ENCODE results near the gene AKNA. TPM values are rescaled to one million over a fixed set of nuclear protein-coding genes. Genes with fewer than 3 reads are reported as not detected.

Gene AKNA
- total and polyA plus RNA-seq, 2 of the 8 experiments (the other 6 are each of a cell fraction or from before 2014, with no cell fraction given) = 21.0 to 27.4 TPM

DNA sequence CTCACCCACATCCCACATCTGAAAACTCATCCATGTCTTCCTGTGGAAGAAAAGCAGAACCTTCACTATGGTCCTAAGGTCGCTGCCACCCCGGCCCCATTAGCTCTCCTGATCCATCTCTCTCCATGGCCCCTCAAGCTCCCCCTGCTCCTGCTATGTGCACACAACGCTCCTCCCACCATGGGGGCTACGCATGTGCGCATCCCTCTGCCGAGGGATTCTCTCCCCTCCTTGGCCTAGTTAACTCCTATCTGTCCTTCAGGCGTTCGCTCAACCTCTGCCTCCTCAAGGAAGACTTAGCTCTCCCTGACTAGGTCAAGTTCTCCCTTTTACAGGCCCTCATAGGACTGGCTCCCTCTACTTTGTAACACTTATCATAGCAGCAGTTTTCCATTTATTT, 9.8 kb downstream of the AKNA start (continued):
- TF ChIP-seq CHD7 (IDR thresholded peaks at IDR 0.05; ENCODE audit: insufficient replicate concordance, low read length) = no peak
- no peak for TF ChIP-seq CBX5 (IDR thresholded peaks at IDR 0.05; ENCODE audit: low read depth, low read length)
- no peak for TF ChIP-seq POLR2A (IDR thresholded peaks at IDR 0.05; ENCODE audit: control extremely low read depth in 1 of 2, low read depth in 2 of 2, low read length in 2 of 2)
- TF ChIP-seq BACH1 (IDR thresholded peaks at IDR 0.05; ENCODE audit: low read length) = no peak
- no peak for TF ChIP-seq ATF3 (IDR thresholded peaks at IDR 0.05; ENCODE audit: insufficient read depth, low read depth, low read length)
- TF ChIP-seq CTBP2 (IDR thresholded peaks at IDR 0.05; ENCODE audit: borderline replicate concordance, insufficient read depth, insufficient read length, low read length) = no peak
- TF ChIP-seq TCF12 (IDR thresholded peaks at IDR 0.05; ENCODE audit: low read depth, low read length) = no peak
- no peak for TF ChIP-seq SUZ12 (IDR thresholded peaks at IDR 0.05; ENCODE audit: low read length)
- no peak for TF ChIP-seq TAF1 (IDR thresholded peaks at IDR 0.05; ENCODE audit: low read depth, low read length)
- TF ChIP-seq GTF2F1 (IDR thresholded peaks at IDR 0.05; ENCODE audit: borderline replicate concordance, low read depth, low read length) = no peak
- no peak for TF ChIP-seq RXRA (IDR thresholded peaks at IDR 0.05; ENCODE audit: insufficient read depth, low read depth, low read length)
